Epidermal melanocyte (primary cell): ENCODE measurements around the gene SERPINA5.
"Not testable (repeated sequence)": the region's sequence is repeated elsewhere in the genome, so short reads cannot be mapped to it uniquely, and the experiment has no call there.

Source experiments
- DNase-seq: peaks from one replicate; pipeline ENCODE4 v3.0.0; 2011; ENCODE audit warnings: low spot score; ENCODE audit not compliant: insufficient read length

SERPINA5 gene

GRCh38 chr14:94573475-94574277 is 7.5 kb upstream of the SERPINA5 start:
- DNase-seq: no peak

GRCh38 chr14:94574336-94574735 is 6.9 kb upstream of the SERPINA5 start:
- DNase-seq: no peak

DNA sequence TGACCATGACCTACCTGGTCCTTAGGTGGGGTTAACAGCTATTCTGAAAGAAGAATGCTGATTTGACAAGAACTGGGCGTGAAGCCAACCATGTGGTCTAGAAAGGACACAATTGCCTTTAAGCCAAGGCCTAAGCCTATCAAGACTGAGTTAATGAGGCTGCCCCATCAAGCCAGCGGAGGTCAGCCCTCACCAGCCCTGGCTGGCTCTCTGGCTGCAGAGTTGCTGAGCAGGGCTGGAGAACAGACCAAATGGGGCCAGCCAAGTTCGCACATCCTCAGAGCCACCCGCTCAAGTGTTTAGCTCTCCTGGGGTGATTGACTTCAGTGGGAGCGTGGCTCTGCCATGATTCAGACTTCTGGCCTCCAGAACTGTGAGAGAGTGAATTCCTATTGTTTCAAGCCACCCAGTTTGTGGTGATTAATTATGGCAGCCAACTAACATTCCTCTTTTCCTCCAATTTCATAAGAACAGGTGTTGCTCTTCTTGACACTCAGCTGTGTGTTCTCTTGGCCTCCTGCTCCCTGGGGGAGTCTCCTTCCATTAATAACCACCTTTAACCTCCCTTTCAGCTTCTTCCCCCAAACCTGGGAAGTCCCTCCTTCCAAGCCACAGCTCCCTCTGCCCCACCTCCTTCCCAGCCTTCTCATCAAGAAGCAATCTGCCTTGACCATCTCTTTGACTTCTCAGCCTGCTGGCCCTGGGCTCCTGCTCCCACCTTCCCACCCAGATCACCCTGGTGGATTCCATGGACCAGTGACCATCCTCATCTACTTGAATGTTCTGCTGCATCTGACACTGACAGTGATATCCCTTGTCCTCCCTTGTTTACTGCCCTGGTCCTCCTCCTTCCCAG is 5.3 kb upstream of the SERPINA5 start:
- no peak for DNase-seq

- DNase-seq: not testable (repeated sequence)
Measured at GRCh38 chr14:94577472-94577871, 3.8 kb upstream of the SERPINA5 start.

- no peak for DNase-seq
Measured at GRCh38 chr14:94578712-94579111, 2.5 kb upstream of the SERPINA5 start.

DNA sequence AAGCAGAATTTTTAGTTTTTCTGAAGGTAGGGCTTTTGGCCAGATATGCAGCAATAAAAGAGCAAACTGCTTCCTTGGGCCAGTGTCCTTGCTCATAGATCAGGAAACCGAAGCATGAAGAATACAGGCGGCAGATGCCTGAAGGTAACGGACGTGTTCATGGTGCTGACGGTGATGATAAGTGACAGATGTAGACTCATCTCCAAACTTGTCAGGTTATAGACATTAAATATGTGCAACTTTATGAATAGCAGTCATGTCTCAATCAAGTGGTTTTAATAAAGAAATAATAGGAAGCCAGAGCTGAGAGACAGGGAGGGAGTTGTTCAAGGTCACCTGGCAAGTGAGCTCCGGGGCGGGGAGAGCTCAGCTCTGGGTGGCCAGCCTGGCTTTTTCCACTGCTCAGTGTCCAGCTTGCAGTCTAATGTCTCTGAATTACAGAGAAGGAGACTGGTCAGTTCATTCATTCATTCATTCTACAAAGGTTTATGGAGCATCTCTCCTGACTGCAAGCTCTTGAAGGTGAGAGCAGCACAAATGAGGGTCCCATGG is 1.0 kb downstream of the SERPINA5 start:
- no peak for DNase-seq

- DNase-seq: no peak
Measured at GRCh38 chr14:94582851-94583250, 1.6 kb downstream of the SERPINA5 start.

- no peak for DNase-seq
Measured at GRCh38 chr14:94583557-94583956, 2.3 kb downstream of the SERPINA5 start.

DNA sequence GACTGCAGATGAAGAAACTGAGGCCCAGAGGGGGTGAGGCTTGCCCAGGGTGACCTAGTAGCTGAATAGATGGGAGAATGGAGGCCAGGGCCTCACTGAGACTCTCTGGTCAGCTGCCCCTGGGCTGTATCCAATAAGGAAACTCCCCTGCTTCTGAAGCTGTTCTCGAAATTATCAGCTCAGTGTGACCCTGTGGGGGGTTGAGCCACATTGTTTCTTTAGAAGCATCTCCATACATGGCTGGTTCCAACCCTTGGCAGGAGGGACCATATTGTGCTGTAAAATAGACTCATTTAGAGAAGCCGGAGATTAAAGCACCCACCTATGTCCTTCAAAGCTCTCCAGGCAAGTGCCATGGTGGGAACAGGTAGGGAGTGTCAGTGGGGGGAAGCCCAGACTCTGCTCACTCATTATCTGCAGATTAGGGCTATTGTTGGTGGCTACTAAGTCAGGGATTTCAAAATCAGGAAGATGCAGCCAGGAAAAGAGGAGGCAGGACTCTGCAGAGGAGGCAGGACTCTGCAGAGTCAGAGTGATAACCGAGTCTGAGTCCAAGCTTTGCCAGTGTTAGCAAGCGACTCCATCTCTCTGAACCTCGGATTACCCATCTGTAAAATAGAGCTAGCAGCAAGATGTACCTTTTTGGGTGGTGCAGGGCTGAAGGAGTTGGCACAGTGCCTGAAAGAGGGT is 3.5 kb downstream of the SERPINA5 start:
- no peak for DNase-seq

DNA sequence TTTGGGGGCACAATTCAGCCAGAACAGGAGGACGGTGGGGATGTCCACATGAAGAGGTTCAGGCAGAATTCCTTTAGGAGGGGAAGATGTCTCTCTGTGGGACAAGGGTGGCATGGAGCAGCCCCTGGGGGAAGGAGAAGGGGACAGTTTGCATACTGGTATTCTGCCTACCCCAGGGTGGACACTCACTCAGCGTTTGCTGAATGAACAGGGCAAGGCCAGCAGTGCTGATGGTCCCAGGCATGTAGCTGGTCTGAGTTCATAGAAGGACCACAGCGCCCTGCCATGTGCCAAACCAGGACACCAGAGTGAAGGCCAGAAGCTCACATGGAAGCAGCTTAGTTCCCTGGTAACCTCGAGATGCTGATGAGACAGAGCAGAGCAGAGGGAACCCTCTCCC is 5.4 kb downstream of the SERPINA5 start:
- no peak for DNase-seq

- no peak for DNase-seq
Measured at GRCh38 chr14:94588311-94588710, 7.1 kb downstream of the SERPINA5 start.

DNA sequence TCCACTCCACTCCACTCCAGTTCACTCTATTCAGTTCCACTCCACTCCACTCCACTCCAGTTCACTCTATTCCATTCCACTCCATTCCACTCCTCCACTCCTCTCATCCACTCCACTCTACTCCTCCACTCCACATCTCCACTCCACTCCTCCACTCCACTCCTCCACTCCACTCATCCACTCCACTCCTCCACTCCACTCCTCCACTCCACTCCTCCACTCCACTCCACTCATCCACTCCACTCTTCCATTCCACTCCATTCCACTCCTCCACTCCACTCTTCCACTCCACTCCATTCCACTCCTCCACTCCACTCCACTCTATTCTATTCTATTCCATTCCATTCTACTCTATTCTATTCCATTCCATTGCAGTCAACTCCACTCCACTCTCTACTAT is 9.8 kb downstream of the SERPINA5 start:
- no peak for DNase-seq

DNA sequence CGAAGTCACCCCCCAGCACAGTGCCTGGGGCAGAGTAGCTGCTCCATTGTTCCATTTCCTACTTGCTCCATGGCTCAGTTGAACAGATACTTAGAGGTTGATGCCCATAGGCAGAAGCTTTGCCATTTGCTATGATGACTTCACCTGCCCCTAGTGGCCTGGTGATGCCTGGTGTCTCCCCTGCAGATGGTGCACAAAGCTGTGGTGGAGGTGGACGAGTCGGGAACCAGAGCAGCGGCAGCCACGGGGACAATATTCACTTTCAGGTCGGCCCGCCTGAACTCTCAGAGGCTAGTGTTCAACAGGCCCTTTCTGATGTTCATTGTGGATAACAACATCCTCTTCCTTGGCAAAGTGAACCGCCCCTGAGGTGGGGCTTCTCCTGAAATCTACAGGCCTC is 10.6 kb downstream of the SERPINA5 start:
- no peak for DNase-seq

- no peak for DNase-seq
Measured at GRCh38 chr14:94592457-94592856, 11.2 kb downstream of the SERPINA5 start.

DNA sequence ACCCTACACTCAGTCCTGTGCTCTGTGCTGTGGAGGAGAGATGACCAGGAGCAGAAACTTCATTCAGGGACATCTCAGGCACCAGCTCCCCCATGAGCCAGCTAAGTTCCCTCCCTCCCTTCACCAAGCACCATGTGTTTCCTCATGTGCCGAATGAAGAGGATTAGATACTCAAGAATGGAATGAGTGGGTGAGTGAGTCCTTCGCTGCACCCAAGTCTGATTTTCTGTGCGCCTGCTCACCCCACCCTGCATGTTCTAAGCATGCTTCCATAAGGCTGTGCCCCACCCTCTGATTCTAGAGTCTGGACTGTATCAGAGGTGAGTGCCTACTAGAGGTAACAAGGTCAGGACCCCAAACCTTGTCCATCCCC is 12.1 kb downstream of the SERPINA5 start:
- DNase-seq: no peak

DNA sequence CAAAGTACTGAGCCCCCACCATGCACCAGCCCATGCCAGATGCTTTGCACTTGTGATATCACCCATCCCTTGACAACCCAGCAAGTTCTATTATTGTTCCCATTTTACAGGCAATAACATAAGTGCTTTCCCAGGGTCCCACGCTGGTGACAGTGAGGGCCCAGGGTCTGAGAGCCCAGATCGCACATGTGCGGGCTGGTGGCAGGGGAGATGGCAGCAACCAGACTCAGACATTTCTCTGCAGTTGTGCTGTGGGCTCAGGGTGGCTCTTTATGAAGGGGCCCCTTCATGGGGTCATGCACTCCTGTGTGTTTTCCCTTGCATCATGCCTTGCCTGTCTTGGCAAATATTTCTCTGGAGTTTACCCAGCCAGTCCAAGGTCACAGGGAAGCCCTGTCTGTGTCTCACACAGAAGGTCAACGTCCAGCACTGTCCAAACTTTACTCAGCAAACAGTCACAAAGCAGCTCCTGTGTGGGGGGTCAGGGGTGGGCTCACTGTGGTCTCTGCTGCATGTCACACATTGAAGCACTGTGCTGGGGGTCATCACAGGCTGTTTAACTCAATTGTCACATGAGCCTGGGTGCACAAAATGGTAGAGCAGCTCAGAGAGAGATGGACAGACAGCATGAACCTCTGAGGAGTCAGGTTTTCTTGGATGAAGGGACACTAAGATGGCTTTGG is 12.7 kb downstream of the SERPINA5 start:
- no peak for DNase-seq

GRCh38 chr14:94594441-94594840 is 13.2 kb downstream of the SERPINA5 start:
- no peak for DNase-seq

DNA sequence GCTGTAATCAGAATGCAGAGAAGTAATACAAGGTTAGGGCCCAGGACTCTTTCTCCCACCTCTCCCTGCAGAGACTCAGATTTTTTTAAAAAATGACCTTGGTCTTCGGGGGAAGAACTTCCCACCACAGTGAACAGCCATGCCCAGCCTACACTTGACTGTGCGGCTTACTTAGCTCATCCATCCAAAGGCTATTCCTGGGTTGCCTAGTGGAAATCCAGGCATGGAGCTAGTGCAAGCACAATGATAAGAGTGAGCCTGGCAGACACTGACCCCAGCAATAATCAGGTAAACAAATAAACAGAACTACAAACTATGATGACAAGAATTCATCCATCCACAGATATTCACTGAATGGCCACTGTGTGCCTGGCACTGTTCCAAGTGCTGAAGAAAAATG is 14.7 kb downstream of the SERPINA5 start:
- no peak for DNase-seq

DNA sequence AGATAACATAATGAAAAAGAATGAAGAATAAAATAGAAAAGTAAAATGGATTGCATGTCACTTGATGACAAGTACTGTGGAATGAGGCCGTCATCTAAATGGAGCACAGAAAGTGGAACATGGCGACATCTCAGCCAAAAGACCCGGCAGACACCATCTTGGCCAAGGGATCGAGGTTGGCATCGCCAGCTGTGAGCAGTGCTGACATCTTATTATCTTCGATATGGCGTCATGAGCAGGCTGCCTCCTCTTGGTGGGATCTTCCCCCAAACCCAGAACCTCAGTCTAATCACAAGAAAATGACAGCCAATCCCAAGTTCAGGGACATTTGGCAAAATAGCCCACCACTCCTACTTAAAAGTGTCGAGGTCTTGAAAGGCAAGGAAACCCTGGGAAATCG is 15.1 kb downstream of the SERPINA5 start:
- DNase-seq: no peak

- DNase-seq: no peak
Measured at GRCh38 chr14:94597788-94598187, 16.6 kb downstream of the SERPINA5 start.

DNA sequence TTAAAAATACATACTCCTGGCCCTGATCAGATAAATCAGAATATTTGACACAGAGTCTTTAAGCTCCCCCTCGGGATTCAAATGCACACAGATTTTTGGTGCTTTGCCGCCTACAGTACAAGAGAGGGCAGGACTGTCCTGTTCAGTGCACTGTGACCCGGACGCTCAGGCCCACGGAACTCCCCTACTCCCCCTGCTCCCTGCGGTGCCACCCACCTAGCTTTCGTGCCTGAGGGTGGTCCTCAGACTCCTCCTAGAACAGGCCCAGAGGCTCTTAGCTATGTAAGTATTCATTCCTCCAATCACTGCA is 17.2 kb downstream of the SERPINA5 start:
- DNase-seq: no peak
